ENCODE measurements around the gene FUT3.
A peak's percentile ranks its signal among the peaks of the same experiment; 100 is the strongest.

DNA sequence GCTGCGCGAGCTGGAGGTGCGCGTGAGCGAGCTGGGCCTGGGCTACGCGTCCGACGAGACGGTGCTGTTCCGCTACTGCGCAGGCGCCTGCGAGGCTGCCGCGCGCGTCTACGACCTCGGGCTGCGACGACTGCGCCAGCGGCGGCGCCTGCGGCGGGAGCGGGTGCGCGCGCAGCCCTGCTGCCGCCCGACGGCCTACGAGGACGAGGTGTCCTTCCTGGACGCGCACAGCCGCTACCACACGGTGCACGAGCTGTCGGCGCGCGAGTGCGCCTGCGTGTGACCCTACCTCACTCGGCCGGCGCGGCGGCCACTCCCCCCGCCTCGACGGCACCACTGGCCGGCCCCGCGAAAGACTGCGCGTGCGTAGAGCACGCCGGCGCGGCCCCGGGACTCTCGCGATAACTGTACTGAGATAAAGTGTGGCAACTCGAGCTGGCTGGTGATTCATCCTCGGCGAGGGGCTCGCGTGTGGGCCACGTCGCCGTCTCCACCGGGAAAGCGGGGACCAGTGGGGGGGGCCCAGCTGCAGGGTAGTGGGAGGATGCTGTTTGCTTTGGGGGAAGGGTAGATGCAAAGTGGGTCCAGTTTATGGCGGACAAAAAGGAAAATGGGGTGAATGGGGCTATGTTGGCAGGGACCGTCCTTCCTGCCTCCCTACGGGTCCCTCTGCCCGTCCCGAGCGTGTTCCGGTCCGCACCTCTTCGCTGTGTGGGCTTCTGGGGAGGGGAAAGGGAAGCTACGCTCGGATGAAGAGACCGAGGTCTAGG is 23.2 kb downstream of the FUT3 start:
- TF ChIP-seq POLR2A (IDR thresholded peaks at IDR 0.05), result peak; percentile 99
- TF ChIP-seq, protein P1, sequence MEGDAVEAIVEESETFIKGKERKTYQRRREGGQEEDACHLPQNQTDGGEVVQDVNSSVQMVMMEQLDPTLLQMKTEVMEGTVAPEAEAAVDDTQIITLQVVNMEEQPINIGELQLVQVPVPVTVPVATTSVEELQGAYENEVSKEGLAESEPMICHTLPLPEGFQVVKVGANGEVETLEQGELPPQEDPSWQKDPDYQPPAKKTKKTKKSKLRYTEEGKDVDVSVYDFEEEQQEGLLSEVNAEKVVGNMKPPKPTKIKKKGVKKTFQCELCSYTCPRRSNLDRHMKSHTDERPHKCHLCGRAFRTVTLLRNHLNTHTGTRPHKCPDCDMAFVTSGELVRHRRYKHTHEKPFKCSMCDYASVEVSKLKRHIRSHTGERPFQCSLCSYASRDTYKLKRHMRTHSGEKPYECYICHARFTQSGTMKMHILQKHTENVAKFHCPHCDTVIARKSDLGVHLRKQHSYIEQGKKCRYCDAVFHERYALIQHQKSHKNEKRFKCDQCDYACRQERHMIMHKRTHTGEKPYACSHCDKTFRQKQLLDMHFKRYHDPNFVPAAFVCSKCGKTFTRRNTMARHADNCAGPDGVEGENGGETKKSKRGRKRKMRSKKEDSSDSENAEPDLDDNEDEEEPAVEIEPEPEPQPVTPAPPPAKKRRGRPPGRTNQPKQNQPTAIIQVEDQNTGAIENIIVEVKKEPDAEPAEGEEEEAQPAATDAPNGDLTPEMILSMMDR (IDR thresholded peaks at IDR 0.05), result peak in 1 of 4 donors; percentile 5

Measured in right lobe of liver (tissue), 4 donors.